ENCODE results near the gene GEN1.

- TF ChIP-seq SP1 (IDR thresholded peaks at IDR 0.05) (no peak), ELF4 (IDR thresholded peaks at IDR 0.05) (no peak), SUZ12 (IDR thresholded peaks at IDR 0.05) (no peak), TARDBP (IDR thresholded peaks at IDR 0.05) (no peak), ARNT (IDR thresholded peaks at IDR 0.05) (no peak), HDGF (IDR thresholded peaks at IDR 0.05; ENCODE audit: borderline replicate concordance) (no peak), LEF1 (IDR thresholded peaks at IDR 0.05; ENCODE audit: borderline replicate concordance) (no peak), ZNF384 (IDR thresholded peaks at IDR 0.05) (no peak), FOXM1 (IDR thresholded peaks at IDR 0.05; ENCODE audit: borderline replicate concordance) (no peak), NFRKB (IDR thresholded peaks at IDR 0.05) (no peak), FOXA1 (IDR thresholded peaks at IDR 0.05) (no peak), L3MBTL2 (conservative IDR thresholded peaks at IDR 0.05) (no peak), BHLHE40 (IDR thresholded peaks at IDR 0.05; ENCODE audit: borderline replicate concordance) (no peak)
Measured at GRCh38 chr2:17821535-17822444, 67.9 kb downstream of the GEN1 start.
